Suppressor macrophage (primary cell): ENCODE results near the gene RERGL.
"Not testable (repeated sequence)": the region's sequence is repeated elsewhere in the genome, so short reads cannot be mapped to it uniquely, and the experiment has no call there.

Source experiments
- DNase-seq, 4 experiments: peaks; one replicate each; pipeline ENCODE4 v3.0.0-alpha.2; 2020 to 2022
- total RNA-seq, 17 experiments: gene quantifications; one replicate each; lab custom pipeline; 2026; ENCODE audit warnings: mixed read lengths in 6 of 17, inconsistent platforms in 3 of 17; lab: John Stamatoyannopoulos, UW

The RERGL gene, protein sequence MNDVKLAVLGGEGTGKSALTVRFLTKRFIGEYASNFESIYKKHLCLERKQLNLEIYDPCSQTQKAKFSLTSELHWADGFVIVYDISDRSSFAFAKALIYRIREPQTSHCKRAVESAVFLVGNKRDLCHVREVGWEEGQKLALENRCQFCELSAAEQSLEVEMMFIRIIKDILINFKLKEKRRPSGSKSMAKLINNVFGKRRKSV
- 0 to 0.88 (median 0) reads per million in 17 experiments for total RNA-seq

DNA sequence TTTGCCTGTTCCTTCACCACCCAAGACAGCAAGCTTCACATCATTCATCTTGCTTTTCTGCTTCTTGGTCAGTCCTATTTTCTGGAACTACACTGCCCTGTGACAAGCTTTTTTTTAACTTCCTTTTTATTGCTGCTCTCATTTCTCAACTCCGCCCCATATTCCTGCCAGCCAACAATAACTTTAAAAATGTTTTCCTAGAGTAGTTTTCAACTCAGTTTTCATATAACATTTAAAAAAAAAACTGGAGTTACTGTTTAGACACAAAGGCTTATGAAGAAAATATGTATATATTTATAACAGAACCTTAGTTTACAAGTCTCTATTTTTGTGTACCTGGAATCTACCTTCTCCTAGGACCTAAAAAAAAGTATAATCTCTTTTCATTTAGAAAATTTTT is at the start of gene RERGL:
Gene RERGL (minus strand): TSS at position 101 of the 400 bp plus-strand sequence. CDS start 53 bp downstream, at position 48.
- DNase-seq: no peak

DNA sequence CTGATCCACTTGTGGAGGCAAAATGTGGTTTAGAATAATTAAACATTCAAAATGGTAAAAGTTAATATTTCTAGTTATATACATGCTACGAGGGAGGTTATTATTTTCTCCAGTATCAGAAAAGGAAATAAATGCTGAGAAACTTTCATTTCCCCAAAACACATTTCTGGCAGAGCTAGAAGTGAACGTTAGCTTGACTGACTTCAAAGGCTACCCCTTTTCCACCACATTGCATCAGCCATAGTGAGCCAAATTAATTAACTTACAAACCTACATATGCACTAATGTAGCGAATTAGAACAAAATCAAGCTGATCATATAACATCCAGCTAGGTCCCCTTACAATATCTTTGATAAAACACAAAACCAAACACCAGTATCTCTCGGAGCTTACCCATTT is 49.3 kb upstream of the RERGL start:
- peak in 3 of 4 experiments; percentile 18 to 53 (median 36) for DNase-seq

DNA sequence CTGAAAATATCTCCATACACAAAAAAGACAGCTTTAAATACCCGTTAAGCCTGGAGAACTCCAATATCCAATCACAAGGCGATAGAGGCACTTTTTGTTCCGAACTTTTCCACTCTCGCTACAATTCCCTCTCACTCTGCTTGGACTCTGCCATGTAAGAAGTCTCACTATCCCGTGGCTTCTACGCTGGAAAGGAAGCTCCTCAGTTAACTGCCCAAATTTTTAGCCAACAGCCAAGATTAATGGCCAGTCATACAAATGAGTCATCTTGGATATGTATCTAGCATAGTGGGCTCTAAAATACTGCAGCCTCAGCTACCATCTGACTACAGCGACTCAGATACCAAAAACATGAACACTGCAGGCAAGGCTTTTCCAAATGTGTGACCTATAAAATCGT is 45.5 kb upstream of the RERGL start:
- no peak for DNase-seq

DNA sequence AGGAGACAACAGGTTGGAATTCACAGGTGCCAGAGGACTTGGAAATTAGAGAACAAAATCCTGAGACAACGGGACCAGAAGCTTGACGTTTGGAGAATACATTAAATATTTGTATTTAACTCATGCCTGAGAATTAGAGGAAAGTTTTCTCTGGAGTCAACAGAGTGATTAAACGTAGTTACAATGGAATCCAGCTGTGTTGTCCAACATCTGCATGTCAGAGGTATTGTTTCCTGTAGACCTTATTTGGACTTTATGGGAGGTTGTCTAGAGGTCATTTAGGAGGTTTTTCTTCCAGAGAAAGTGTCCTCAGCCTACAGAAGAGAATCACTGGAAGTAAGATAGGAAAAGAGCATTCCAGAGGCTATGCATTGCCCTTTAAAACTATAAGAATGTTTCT is 45.1 kb upstream of the RERGL start:
- no peak for DNase-seq

DNA sequence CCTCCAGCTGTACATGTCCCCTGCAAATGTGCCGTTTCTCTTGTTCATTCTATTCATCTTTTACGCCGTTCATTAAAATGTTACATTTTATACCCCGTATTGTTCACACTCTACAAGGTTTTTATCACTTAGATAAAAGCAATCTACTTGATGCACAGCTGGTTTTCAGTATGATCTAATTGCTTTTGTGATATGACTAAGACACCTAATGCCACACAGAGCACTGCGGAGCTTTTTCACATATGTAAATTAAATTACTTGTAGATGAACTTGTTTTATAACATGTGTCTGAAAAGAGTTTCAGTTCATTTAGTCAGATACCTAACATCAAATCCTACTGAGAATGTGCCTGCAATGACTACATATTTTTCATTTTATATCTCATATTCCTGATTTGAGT is 40.9 kb upstream of the RERGL start:
- no peak for DNase-seq

DNA sequence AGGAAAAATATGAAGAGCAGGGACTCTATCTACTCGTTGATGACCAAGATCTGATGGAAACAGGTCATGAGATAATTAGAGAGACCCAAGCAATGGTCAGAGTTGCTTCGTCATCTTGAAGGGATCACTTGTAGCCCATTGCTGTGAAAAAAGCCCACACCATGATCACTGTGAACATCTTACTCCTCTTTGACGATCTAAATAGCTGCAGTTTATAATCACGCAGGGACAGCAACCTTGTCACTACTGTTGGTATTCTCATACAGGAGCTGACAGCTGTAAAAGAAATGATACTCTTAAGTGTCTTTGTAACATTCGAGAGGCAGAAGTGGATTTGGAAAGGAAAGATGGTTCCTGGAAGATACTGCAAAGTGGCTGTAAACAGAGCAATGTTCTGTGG is 33.7 kb upstream of the RERGL start:
- no peak for DNase-seq

DNA sequence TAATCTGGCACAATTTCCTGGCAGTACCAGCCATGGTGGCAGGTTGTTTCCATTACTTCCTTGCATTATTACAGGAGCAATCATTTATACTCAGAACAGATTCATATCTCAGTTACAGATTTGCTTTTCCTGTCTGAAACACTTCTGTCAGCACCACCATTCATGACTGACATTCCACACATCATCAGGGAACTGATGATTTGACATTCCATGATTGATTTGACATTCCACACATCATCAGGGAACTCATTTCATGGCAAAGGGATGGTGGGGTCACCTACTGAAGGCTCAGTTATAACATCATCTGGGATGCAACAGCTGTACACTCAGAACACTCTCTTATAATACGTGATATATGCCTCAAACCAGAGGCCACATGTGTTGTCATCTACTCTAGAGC is 30.9 kb upstream of the RERGL start:
- DNase-seq: no peak

DNA sequence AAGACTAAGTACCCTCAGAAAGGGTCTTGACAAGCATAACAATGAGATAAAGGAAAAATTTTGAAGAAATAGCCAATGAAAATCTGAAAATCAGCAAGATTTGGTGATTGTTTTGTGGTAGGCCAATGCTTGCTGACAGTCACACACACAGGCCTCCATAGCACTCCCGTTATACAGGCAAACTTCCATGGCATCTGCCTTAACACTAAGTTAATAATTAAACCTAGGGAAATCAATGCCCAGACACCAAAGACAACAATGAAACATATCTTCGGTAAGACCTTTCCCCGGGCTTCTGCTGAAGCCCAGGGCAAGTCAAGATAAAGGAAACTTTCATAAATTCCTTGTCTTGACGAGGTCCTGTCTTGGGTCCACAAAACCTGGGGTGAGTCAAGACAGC is 18.6 kb upstream of the RERGL start:
- no peak for DNase-seq

DNA sequence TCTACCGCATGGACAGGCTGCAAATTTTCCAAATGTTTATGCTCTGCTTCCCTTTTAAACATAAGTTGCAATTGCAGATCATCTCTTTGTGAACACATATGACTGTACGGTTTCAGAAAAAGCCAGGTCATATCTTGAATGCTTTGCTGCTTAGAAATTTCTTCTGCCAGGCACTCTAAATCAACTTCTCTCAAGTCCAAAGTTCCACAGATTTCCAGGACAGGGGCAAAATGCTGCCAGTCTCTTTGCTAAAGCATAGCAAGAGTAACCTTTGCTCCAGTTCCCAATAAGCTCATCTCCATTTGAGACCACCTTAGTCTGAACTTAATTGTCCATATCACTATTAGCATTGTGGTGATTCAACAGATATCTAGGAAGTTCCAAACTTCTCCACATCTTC is 13.6 kb upstream of the RERGL start:
- no peak for DNase-seq

DNA sequence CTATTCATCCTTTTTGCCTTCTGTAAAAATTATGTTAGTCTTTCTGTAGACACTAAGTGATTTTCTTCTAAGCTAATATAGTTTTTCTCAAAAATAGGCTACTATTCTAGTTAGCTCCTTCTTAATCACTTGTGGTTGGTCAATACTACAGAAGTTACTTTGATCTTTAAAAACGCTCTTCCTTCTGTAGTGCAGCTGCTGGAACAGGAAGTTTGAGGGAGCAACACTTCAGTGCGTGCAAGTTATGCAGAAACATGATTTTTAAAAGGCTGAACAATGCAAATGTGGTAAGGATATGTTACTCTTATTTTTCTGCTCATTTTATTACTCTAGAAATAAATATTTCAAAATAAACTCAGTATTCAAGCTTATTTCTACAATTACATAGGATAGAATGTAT is 11.1 kb upstream of the RERGL start:
- peak in 2 of 4 experiments; percentile 9 to 24 for DNase-seq

DNA sequence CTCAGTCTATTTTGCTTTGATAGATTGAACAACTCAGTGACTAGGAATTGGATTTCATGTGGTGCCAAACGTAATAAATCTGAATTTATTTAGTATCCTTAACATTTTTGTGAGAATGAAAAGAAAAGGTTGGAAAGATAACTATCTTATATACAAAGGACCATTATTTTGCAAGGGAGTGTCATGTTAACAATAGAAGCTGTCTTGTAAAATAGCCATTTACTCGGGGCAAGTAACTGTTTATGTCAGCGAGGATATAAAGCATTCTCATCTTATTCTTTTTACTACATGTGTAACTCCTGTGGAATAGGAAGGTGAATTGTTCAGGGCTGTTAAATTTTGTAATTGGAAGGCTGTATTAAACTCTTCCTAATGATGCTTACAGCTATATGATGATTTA is 5.9 kb downstream of the RERGL start:
- DNase-seq: no peak

DNA sequence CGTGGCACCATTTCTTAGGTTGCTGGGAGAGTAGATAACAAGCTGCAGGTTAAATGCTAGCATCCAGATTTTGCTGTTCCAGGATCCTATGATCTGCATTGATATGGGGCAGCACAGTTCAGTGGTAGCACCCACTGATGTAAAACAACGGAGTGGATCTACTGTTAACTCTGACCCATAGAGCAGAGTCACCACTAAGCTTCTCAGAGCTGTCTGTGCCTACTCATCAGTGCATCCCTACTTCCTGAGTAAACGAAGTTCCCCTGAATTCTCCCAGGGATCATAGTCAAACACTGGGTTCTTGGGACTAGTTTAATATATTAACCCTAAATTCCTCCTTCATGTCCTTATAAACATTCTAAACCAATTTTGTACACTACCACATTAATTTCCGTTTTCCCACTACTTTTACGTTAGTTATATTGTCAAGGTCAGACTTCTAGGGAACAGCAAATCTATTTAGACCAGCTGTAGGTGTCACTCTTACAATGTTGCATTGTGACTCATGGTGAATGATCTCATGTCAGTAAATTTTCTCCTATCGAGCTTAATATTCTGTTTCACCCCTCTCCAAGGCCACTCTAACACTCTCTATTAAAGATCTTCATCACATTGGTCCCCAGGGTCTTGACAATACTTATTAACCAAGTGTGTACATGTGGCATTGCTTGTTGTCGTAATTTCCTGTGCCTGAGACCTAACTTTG is 10.3 kb downstream of the RERGL start:
- DNase-seq: no peak

DNA sequence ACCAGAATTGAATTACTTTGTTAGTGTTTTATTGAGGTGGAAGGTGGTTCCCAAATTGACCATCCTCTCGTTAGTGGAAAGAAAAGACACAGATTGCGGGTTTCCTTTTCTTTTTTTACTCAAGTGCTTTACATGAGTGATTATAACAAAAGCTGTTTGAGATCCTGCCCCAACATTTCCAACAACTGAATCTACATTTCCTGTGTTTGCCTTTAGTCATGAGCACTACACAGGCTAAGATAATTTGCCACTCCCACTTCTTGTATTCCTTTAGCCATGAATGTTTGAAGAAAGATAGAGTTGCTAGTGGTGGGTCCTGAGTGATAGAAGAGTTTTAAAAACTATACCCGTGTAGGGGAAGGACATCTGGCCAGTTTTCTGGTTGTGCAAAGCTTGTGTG is 16.0 kb downstream of the RERGL start:
- DNase-seq: no peak

DNA sequence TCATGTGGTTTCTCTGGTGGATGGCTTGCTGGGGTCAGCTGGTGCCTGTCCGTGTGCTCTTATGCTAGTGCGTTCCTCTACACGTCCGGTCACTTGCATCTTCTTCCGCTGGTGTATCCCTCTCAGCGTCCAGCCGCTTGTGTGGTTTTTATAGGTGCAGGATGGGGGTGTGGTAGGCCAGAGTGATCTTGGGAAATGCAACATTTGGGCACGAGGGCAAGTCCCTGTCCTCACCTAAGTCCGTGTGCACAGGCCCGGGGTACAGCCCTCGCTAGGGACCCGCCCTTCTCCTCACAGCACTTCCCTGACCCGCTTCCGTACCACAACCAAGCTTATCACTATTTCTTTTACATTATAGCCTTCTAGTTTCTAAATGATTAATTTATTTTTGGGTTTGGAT is 17.3 kb downstream of the RERGL start:
- DNase-seq: no peak

DNA sequence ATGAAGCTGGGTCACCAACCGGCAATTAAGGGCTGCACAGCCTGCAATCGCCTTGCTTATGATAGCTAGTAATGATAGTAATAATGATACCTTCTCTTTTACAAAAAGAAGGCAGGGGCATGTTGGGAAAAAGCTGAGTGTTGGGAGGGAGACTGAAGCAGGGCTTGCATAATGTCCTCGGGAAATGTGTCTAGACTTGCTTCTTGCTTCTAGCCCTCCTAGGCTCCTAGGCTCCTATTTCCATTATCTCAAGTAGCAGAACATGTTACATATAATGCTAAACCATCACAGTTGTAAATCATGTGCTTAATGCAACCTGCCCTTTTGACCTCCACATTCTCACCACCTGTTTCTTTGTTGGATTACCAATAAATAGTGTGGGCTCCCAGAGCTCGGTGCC is 18.7 kb downstream of the RERGL start:
- no peak for DNase-seq

DNA sequence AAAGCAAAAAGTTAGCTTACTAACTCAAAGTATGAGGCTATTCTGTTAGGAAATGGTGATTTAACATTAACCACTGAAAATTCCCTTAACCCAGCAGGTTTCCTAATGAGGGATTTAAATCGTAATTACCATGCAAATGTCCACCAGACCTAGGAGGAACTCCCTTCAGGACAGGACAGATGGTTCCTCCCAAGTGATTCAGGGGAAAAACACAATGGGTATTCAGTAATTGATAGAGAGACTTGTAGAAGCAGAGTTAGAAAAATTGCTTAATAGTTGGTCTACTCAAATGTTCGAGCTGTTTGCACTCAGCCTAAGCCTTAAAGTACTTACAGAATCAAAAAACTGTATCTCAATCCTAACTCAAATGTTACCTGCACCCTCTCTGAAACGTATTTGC is 21.6 kb downstream of the RERGL start:
- no peak for DNase-seq

DNA sequence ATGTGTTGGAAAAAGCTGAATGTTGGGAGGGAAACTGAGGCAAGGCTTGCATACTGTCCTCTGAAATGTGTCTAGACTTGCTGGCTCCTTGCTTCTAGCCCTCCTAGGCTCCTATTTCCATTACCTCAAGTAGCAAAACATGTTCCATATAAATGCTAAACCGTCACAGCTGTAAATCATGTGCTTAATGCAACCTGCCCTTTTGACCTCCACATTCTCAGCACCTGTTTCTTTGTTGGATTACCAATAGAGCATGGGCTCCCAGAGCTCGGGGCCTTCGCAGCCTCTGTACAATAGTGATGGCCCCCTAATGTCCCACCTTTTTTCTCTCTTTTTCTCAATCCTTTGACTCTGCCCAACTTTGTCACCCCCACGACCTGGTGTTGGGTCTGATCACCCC is 23.3 kb downstream of the RERGL start:
- no peak for DNase-seq

DNA sequence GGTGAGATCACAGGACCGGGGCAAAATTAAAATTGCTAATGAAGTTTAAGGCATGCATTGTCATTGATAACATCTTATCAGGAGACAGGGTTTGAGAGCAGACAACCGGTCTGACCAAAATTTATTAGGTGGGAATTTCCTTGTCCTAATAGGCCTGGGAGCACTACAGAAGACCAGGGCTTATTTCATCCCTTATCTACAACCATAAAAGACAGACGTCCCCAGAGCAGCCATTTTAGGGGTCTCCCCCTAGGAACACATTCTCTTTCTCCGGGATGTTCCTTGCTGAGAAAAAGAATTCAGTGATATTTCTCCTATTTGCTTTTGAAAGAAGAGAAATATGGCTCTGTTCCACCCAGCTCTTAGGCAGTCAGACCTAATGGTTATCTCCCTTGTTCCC is 27.1 kb downstream of the RERGL start:
- DNase-seq: not testable (repeated sequence)

DNA sequence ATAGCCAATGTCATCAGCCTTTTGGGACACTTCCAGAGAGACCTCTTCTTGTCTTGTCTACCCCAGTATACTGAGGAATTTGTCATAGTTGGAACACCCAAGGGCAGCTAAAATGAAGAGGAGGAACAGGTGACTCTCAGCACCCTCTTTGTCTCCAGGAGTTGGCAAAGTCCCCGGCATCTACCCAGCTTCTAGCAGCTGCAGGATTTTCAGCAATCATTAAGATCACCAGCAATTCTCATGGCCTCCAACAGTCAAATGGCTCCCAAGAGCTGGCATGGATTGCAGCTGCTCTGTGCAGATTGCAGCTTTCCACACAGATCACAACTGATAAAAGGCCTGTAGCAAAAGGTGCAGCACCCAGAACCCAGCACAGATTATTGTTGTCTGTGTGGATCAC is 32.9 kb downstream of the RERGL start:
- no peak for DNase-seq

DNA sequence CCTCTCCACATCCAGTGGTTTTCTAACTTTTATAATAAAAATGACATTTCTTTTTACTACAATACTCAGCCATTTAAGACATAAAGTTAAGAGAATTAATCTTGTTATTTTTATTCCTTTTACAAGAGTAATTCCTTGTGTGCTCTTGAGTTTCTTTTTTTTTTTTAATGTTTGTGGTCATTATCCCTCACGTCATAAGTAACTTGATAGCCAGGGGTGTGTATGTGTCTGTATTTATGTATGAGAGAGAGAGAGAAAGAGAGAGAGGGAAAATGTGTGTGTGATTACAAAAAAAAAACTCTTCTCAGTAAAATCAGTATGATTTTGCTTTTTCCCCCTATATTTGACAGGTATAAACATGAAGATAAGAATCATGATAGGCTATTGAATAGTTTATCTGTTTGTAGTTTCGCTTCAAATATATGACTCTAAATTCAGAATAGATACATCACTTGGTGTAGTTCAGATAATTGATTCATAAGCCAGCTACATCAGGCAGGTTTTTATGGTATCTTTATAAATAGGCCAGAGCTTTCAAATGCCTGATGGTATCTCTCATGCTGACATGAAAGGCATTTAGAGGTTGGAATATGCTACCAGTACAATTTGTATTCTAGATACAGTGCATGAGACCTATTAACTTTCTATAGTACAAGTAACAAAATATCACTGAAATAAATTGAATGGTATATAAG is 34.9 kb downstream of the RERGL start:
- DNase-seq: no peak

DNA sequence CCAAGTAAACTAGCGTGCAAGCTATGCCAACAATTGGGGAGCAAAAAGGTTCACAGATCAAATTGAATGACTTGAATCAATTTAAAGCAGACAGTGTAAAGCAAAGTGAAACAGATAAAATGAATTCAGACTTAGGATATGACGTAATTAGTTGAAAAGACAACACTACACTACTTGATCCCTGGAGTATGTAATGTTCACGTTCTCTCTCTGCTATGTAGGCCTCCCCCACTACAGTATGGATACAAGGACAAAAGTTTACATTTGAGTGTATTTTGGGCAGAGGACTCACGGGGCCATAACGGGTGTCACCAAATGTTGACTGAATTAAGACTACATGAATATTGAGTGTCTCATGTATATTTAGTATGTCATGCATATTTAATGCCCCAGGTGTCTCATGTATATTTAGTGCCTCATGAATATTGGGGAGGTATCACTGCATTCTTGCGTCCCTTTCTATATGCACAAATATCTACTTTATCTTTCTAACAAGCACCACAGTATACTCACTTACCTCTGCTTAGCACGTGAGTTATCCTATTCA is 44.5 kb downstream of the RERGL start:
- DNase-seq: no peak

DNA sequence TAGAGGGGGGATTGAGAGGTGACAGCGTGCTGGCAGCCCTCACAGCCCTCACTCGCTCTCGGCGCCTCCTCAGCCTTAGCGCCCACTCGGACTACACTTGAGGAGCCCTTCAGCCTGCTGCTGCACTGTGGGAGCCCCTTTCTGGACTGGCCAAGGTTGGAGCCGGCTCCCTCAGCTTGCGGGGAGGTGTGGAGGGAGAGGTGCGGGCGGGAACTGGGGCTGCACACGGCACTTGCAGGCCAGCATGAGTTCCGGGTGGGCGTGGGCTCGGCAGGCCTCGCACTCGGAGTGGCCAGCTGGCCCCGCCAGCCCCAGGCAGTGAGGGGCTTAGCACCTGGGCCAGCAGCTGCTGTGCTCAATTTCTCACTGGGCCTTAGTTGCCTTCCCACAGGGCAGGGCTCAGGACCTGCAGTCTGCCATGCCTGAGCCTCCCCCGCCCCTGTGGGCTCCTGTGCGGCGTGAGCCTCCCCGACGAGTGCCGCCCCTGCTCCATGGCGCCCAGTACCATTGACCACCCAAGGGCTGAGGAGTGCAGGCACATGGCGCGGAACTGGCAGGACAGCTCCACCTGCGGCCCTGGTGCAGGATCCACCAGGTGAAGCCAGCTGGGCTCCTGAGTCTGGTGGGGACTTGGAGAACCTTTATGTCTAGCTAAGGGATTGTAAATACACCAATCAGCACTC is 49.8 kb downstream of the RERGL start:
- not testable (repeated sequence) for DNase-seq
